Measurements from ENCODE around the gene RASGRF2. TPM values are rescaled to one million over a fixed set of nuclear protein-coding genes. Genes with fewer than 3 reads are reported as not detected.

RASGRF2 gene
- total RNA-seq, 1 experiment from 2014 or later, result 9.1 TPM

GRCh38 chr5:81166430-81166829, 206.3 kb downstream of the RASGRF2 start:
- intact Hi-C loops (cut with micrococcal nuclease; ENCODE audit: unreplicated experiment), result loop anchor here (5.0 to 10.0 kb wide), 3 partner anchors 202 to 454 kb away; partner anchors contain the start of gene RASGRF2
- CTCF ChIA-PET, result interaction anchor here (1.0 kb wide), 1 partner anchor 454 kb away, joined by 4 read pairs; no protein-coding TSS in a partner anchor

GRCh38 chr5:81167078-81167477, 206.9 kb downstream of the RASGRF2 start:
- H3K9me3 ChIP-seq (ENCODE audit: low read depth, low read length, poor library complexity, severe bottlenecking), result no peaks in the 10 kb centered on the region
- H3K36me3 ChIP-seq (ENCODE audit: insufficient read depth, low read length, poor library complexity, severe bottlenecking), result no peaks in the 10 kb centered on the region
- DNase-seq (ENCODE audit: low spot score), result no peak
- no peaks in the 10 kb centered on the region for H3K27me3 ChIP-seq (replicated peaks; ENCODE audit: insufficient read depth, low read depth, low read length, poor library complexity)
- ChIA-PET POLR2A (ENCODE audit: low non-redundant PET) (no interaction called here), CTCF (interaction anchor here (1.0 kb wide), 1 partner anchor 455 kb away, joined by 4 read pairs; no protein-coding TSS in a partner anchor)
- TF ChIP-seq EZH2 (IDR thresholded peaks at IDR 0.05; ENCODE audit: borderline replicate concordance, low read depth, low read length, poor library complexity, severe bottlenecking) (no peak), CTCF (conservative IDR thresholded peaks at IDR 0.05; ENCODE audit: low read depth, low read length) (no peak)
- no peaks in the 10 kb centered on the region for H3K4me1 ChIP-seq (ENCODE audit: insufficient read depth, low read length, poor library complexity, severe bottlenecking)
- intact Hi-C loops (cut with micrococcal nuclease; ENCODE audit: unreplicated experiment), result loop anchor here (5.0 to 10.0 kb wide), 3 partner anchors 202 to 455 kb away; partner anchors contain the start of gene RASGRF2
- no TSS peak for BruUV-seq (replicated peaks)
- no peak overlapping the region for H3K4me3 ChIP-seq (ENCODE audit: low read depth, low read length, poor library complexity, severe bottlenecking)
- no peak overlapping the region for H3K27ac ChIP-seq (ENCODE audit: low read depth, low read length, poor library complexity, severe bottlenecking)

More at GRCh38 chr5:81166430-81166829, 206.3 kb downstream of the RASGRF2 start:
- no peak overlapping the region for H3K27ac ChIP-seq (ENCODE audit: low read depth, low read length, poor library complexity, severe bottlenecking)
- H3K4me1 ChIP-seq (ENCODE audit: insufficient read depth, low read length, poor library complexity, severe bottlenecking), result no peaks in the 10 kb centered on the region
- no peaks in the 10 kb centered on the region for H3K27me3 ChIP-seq (replicated peaks; ENCODE audit: insufficient read depth, low read depth, low read length, poor library complexity)
- no peaks in the 10 kb centered on the region for H3K36me3 ChIP-seq (ENCODE audit: insufficient read depth, low read length, poor library complexity, severe bottlenecking)
- no peaks in the 10 kb centered on the region for H3K9me3 ChIP-seq (ENCODE audit: low read depth, low read length, poor library complexity, severe bottlenecking)
- no peak for DNase-seq (ENCODE audit: low spot score)
- BruUV-seq (replicated peaks), result no TSS peak
- TF ChIP-seq CTCF (conservative IDR thresholded peaks at IDR 0.05; ENCODE audit: low read depth, low read length), result no peak
- TF ChIP-seq EZH2 (IDR thresholded peaks at IDR 0.05; ENCODE audit: borderline replicate concordance, low read depth, low read length, poor library complexity, severe bottlenecking), result no peak
- H3K4me3 ChIP-seq (ENCODE audit: low read depth, low read length, poor library complexity, severe bottlenecking), result no peak overlapping the region
- POLR2A ChIA-PET (ENCODE audit: low non-redundant PET), result no interaction called here

- Histone ChIP-seq H3K27me3 (replicated peaks; ENCODE audit: insufficient read depth, low read depth, low read length, poor library complexity) (no peaks in the 10 kb centered on the region), H3K4me3 (ENCODE audit: low read depth, low read length, poor library complexity, severe bottlenecking) (no peak overlapping the region), H3K4me1 (ENCODE audit: insufficient read depth, low read length, poor library complexity, severe bottlenecking) (no peaks in the 10 kb centered on the region), H3K27ac (ENCODE audit: low read depth, low read length, poor library complexity, severe bottlenecking) (no peak overlapping the region), H3K9me3 (ENCODE audit: low read depth, low read length, poor library complexity, severe bottlenecking) (no peaks in the 10 kb centered on the region), H3K36me3 (ENCODE audit: insufficient read depth, low read length, poor library complexity, severe bottlenecking) (no peaks in the 10 kb centered on the region)
- BruUV-seq (replicated peaks), result no TSS peak
- no peak for TF ChIP-seq CTCF (conservative IDR thresholded peaks at IDR 0.05; ENCODE audit: low read depth, low read length)
- TF ChIP-seq EZH2 (IDR thresholded peaks at IDR 0.05; ENCODE audit: borderline replicate concordance, low read depth, low read length, poor library complexity, severe bottlenecking), result no peak
- intact Hi-C loops (cut with micrococcal nuclease; ENCODE audit: unreplicated experiment), result loop anchor here (5.0 to 10.0 kb wide), 3 partner anchors 203 to 455 kb away; partner anchors contain the start of gene RASGRF2
- no peak for DNase-seq (ENCODE audit: low spot score)
- CTCF ChIA-PET, result interaction anchor here (1.0 kb wide), 1 partner anchor 455 kb away, joined by 4 read pairs; no protein-coding TSS in a partner anchor
- POLR2A ChIA-PET (ENCODE audit: low non-redundant PET), result no interaction called here
Observed at GRCh38 chr5:81167544-81167943, 207.4 kb downstream of the RASGRF2 start.

Data from A673 (cell line).